HG02840 (cell line): ENCODE data around the gene TWNK.
A peak's percentile ranks its signal among the peaks of the same experiment; 100 is the strongest.

Experiments
- ATAC-seq: cut with Tn5 transposase; IDR thresholded peaks from one replicate; pipeline ENCODE4 v1.9.1; 2021; ENCODE audit warnings: mild to moderate bottlenecking, moderate library complexity, moderate number of reproducible peaks; ENCODE audit not compliant: unreplicated experiment, low FRiP score

The TWNK gene

GRCh38 chr10:100993986-100994708 is 6.8 kb downstream of the TWNK start:
- ATAC-seq, result no peak

GRCh38 chr10:100995181-100995580 is 7.8 kb downstream of the TWNK start:
- no peak for ATAC-seq

GRCh38 chr10:100996678-100997359 is 9.5 kb downstream of the TWNK start:
- peak; percentile 17 for ATAC-seq

- peak; percentile 26 for ATAC-seq
Measured at GRCh38 chr10:100997360-100998182, 10.2 kb downstream of the TWNK start.

GRCh38 chr10:100998183-100998990 is 11.0 kb downstream of the TWNK start:
- ATAC-seq, result peak; percentile 8

GRCh38 chr10:100998991-100999741 is 11.8 kb downstream of the TWNK start:
- peak; percentile 42 for ATAC-seq

GRCh38 chr10:100999742-101000126 is 12.4 kb downstream of the TWNK start, which contains the start of gene LZTS2:
Gene LZTS2, plus strand, starts transcription at chr10:100999808. Its CDS starts 2,731 bp downstream, at chr10:101002539.
- ATAC-seq, result no peak

- ATAC-seq, result no peak
Measured at GRCh38 chr10:101000127-101000914, 13.0 kb downstream of the TWNK start.

GRCh38 chr10:101000915-101001658 is 13.7 kb downstream of the TWNK start:
- ATAC-seq, result no peak

- ATAC-seq, result no peak
Measured at GRCh38 chr10:101001659-101002035, 14.3 kb downstream of the TWNK start.

GRCh38 chr10:101002456-101002855 is 15.1 kb downstream of the TWNK start:
- no peak for ATAC-seq

- ATAC-seq, result no peak
Measured at GRCh38 chr10:101003639-101004206, 16.4 kb downstream of the TWNK start.

GRCh38 chr10:101005361-101005760 is 18.0 kb downstream of the TWNK start:
- ATAC-seq, result no peak

- ATAC-seq, result no peak
Measured at GRCh38 chr10:101005869-101006567, 18.7 kb downstream of the TWNK start.

- ATAC-seq, result no peak
Measured at GRCh38 chr10:101006593-101007098, 19.3 kb downstream of the TWNK start.

GRCh38 chr10:101007099-101007711 is 19.9 kb downstream of the TWNK start:
- ATAC-seq, result no peak
